ENCODE measurements around the gene PEX12.

The PEX12 gene

GRCh38 chr17:35554668-35555067, 23.7 kb downstream of the PEX12 start:
- no peak overlapping the region for H2AFZ ChIP-seq (ENCODE audit: low read length, unreplicated experiment)
- no peaks in the 10 kb centered on the region for H3K4me1 ChIP-seq (ENCODE audit: control insufficient read depth, insufficient read depth, low read length, unreplicated experiment)
- no peak overlapping the region for H3K4me3 ChIP-seq (ENCODE audit: low read depth, low read length)
- no peaks in the 10 kb centered on the region for H3K36me3 ChIP-seq (ENCODE audit: insufficient read depth, low read length)
- peaks cover 17% of the 10 kb centered on the region; the same call in 1 of the 2 replicates for H3K27me3 ChIP-seq (ENCODE audit: insufficient read depth, low read length)
- no peaks in the 10 kb centered on the region for H3K79me2 ChIP-seq (ENCODE audit: control insufficient read depth, insufficient read depth, low read length, unreplicated experiment)
- no peak overlapping the region for H3K27ac ChIP-seq (ENCODE audit: low read depth, low read length)

GRCh38 chr17:35553310-35553709, 25.1 kb downstream of the PEX12 start:
- no peak overlapping the region for H3K4me3 ChIP-seq (ENCODE audit: low read depth, low read length)

GRCh38 chr17:35548978-35549377, 29.4 kb downstream of the PEX12 start:
- no peak overlapping the region for H3K27ac ChIP-seq (ENCODE audit: low read depth, low read length)
- no peaks in the 10 kb centered on the region for H3K79me2 ChIP-seq (ENCODE audit: control insufficient read depth, insufficient read depth, low read length, unreplicated experiment)
- peaks cover 29% of the 10 kb centered on the region for H3K27me3 ChIP-seq (ENCODE audit: insufficient read depth, low read length)
- H3K36me3 ChIP-seq (ENCODE audit: insufficient read depth, low read length) = no peaks in the 10 kb centered on the region
- H3K4me3 ChIP-seq (ENCODE audit: low read depth, low read length) = no peak overlapping the region
- H3K4me1 ChIP-seq (ENCODE audit: control insufficient read depth, insufficient read depth, low read length, unreplicated experiment) = no peaks in the 10 kb centered on the region
- H2AFZ ChIP-seq (ENCODE audit: low read length, unreplicated experiment) = no peak overlapping the region

More at GRCh38 chr17:35553310-35553709, 25.1 kb downstream of the PEX12 start:
- Histone ChIP-seq H2AFZ (ENCODE audit: low read length, unreplicated experiment) (no peak overlapping the region), H3K36me3 (ENCODE audit: insufficient read depth, low read length) (no peaks in the 10 kb centered on the region), H3K27me3 (ENCODE audit: insufficient read depth, low read length) (peaks cover 29% of the 10 kb centered on the region), H3K79me2 (ENCODE audit: control insufficient read depth, insufficient read depth, low read length, unreplicated experiment) (no peaks in the 10 kb centered on the region), H3K4me1 (ENCODE audit: control insufficient read depth, insufficient read depth, low read length, unreplicated experiment) (no peaks in the 10 kb centered on the region), H3K27ac (ENCODE audit: low read depth, low read length) (no peak overlapping the region)

GRCh38 chr17:35548208-35548810, 30.1 kb downstream of the PEX12 start:
- no peak overlapping the region for H3K27ac ChIP-seq (ENCODE audit: low read depth, low read length)
- H2AFZ ChIP-seq (ENCODE audit: low read length, unreplicated experiment) = no peak overlapping the region
- no peaks in the 10 kb centered on the region for H3K36me3 ChIP-seq (ENCODE audit: insufficient read depth, low read length)
- no peak overlapping the region for H3K4me3 ChIP-seq (ENCODE audit: low read depth, low read length)
- peaks cover 29% of the 10 kb centered on the region for H3K27me3 ChIP-seq (ENCODE audit: insufficient read depth, low read length)
- H3K4me1 ChIP-seq (ENCODE audit: control insufficient read depth, insufficient read depth, low read length, unreplicated experiment) = no peaks in the 10 kb centered on the region
- H3K79me2 ChIP-seq (ENCODE audit: control insufficient read depth, insufficient read depth, low read length, unreplicated experiment) = no peaks in the 10 kb centered on the region

GRCh38 chr17:35546487-35546886, 31.9 kb downstream of the PEX12 start:
- Histone ChIP-seq H3K27ac (ENCODE audit: low read depth, low read length) (no peak overlapping the region), H3K4me1 (ENCODE audit: control insufficient read depth, insufficient read depth, low read length, unreplicated experiment) (no peaks in the 10 kb centered on the region), H3K79me2 (ENCODE audit: control insufficient read depth, insufficient read depth, low read length, unreplicated experiment) (no peaks in the 10 kb centered on the region), H3K27me3 (ENCODE audit: insufficient read depth, low read length) (peaks cover 23% of the 10 kb centered on the region), H2AFZ (ENCODE audit: low read length, unreplicated experiment) (no peak overlapping the region), H3K36me3 (ENCODE audit: insufficient read depth, low read length) (no peaks in the 10 kb centered on the region), H3K4me3 (ENCODE audit: low read depth, low read length) (no peak overlapping the region)

GRCh38 chr17:35545150-35545549, 33.2 kb downstream of the PEX12 start:
- no peak overlapping the region for H2AFZ ChIP-seq (ENCODE audit: low read length, unreplicated experiment)
- peaks cover 23% of the 10 kb centered on the region for H3K27me3 ChIP-seq (ENCODE audit: insufficient read depth, low read length)
- H3K4me1 ChIP-seq (ENCODE audit: control insufficient read depth, insufficient read depth, low read length, unreplicated experiment) = peaks cover 6% of the 10 kb centered on the region
- no peak overlapping the region for H3K27ac ChIP-seq (ENCODE audit: low read depth, low read length)
- no peaks in the 10 kb centered on the region for H3K79me2 ChIP-seq (ENCODE audit: control insufficient read depth, insufficient read depth, low read length, unreplicated experiment)
- H3K4me3 ChIP-seq (ENCODE audit: low read depth, low read length) = no peak overlapping the region
- no peaks in the 10 kb centered on the region for H3K36me3 ChIP-seq (ENCODE audit: insufficient read depth, low read length)

- Histone ChIP-seq H3K4me3 (ENCODE audit: low read depth, low read length) (no peak overlapping the region), H2AFZ (ENCODE audit: low read length, unreplicated experiment) (no peak overlapping the region), H3K27ac (ENCODE audit: low read depth, low read length) (no peak overlapping the region), H3K79me2 (ENCODE audit: control insufficient read depth, insufficient read depth, low read length, unreplicated experiment) (no peaks in the 10 kb centered on the region), H3K4me1 (ENCODE audit: control insufficient read depth, insufficient read depth, low read length, unreplicated experiment) (peaks cover 12% of the 10 kb centered on the region), H3K27me3 (ENCODE audit: insufficient read depth, low read length) (peaks cover 15% of the 10 kb centered on the region), H3K36me3 (ENCODE audit: insufficient read depth, low read length) (no peaks in the 10 kb centered on the region)
These were observed 34.5 kb downstream of the PEX12 start for GRCh38 chr17:35543856-35544255.

GRCh38 chr17:35542990-35543389, 35.4 kb downstream of the PEX12 start:
- Histone ChIP-seq H2AFZ (ENCODE audit: low read length, unreplicated experiment) (no peak overlapping the region), H3K36me3 (ENCODE audit: insufficient read depth, low read length) (no peaks in the 10 kb centered on the region)

GRCh38 chr17:35541434-35541833, 36.9 kb downstream of the PEX12 start:
- Histone ChIP-seq H3K36me3 (ENCODE audit: insufficient read depth, low read length) (no peaks in the 10 kb centered on the region), H3K27ac (ENCODE audit: low read depth, low read length) (peak overlapping the region; percentile 64), H3K4me3 (ENCODE audit: low read depth, low read length) (peak overlapping the region; percentile 69), H3K27me3 (ENCODE audit: insufficient read depth, low read length) (no peaks in the 10 kb centered on the region), H3K79me2 (ENCODE audit: control insufficient read depth, insufficient read depth, low read length, unreplicated experiment) (no peaks in the 10 kb centered on the region), H3K4me1 (ENCODE audit: control insufficient read depth, insufficient read depth, low read length, unreplicated experiment) (peaks cover 25% of the 10 kb centered on the region), H2AFZ (ENCODE audit: low read length, unreplicated experiment) (peak overlapping the region; percentile 17)

More at GRCh38 chr17:35542990-35543389, 35.4 kb downstream of the PEX12 start:
- H3K79me2 ChIP-seq (ENCODE audit: control insufficient read depth, insufficient read depth, low read length, unreplicated experiment) = no peaks in the 10 kb centered on the region
- no peak overlapping the region for H3K27ac ChIP-seq (ENCODE audit: low read depth, low read length)
- H3K27me3 ChIP-seq (ENCODE audit: insufficient read depth, low read length) = peaks cover 7% of the 10 kb centered on the region; the same call in 1 of the 2 replicates
- H3K4me1 ChIP-seq (ENCODE audit: control insufficient read depth, insufficient read depth, low read length, unreplicated experiment) = peaks cover 18% of the 10 kb centered on the region
- no peak overlapping the region for H3K4me3 ChIP-seq (ENCODE audit: low read depth, low read length)

GRCh38 chr17:35540589-35541404, 37.6 kb downstream of the PEX12 start:
- no peaks in the 10 kb centered on the region for H3K79me2 ChIP-seq (ENCODE audit: control insufficient read depth, insufficient read depth, low read length, unreplicated experiment)
- peak overlapping the region; percentile 64 for H3K27ac ChIP-seq (ENCODE audit: low read depth, low read length)
- H3K27me3 ChIP-seq (ENCODE audit: insufficient read depth, low read length) = no peaks in the 10 kb centered on the region
- peak overlapping the region; percentile 17 for H2AFZ ChIP-seq (ENCODE audit: low read length, unreplicated experiment)
- peak overlapping the region; percentile 69 for H3K4me3 ChIP-seq (ENCODE audit: low read depth, low read length)
- peaks cover 25% of the 10 kb centered on the region for H3K4me1 ChIP-seq (ENCODE audit: control insufficient read depth, insufficient read depth, low read length, unreplicated experiment)
- no peaks in the 10 kb centered on the region for H3K36me3 ChIP-seq (ENCODE audit: insufficient read depth, low read length)

GRCh38 chr17:35539659-35540026, 38.7 kb downstream of the PEX12 start:
- Histone ChIP-seq H3K36me3 (ENCODE audit: insufficient read depth, low read length) (no peaks in the 10 kb centered on the region), H3K4me1 (ENCODE audit: control insufficient read depth, insufficient read depth, low read length, unreplicated experiment) (peaks cover 25% of the 10 kb centered on the region), H3K79me2 (ENCODE audit: control insufficient read depth, insufficient read depth, low read length, unreplicated experiment) (no peaks in the 10 kb centered on the region), H2AFZ (ENCODE audit: low read length, unreplicated experiment) (peak overlapping the region; percentile 80), H3K27ac (ENCODE audit: low read depth, low read length) (no peak overlapping the region), H3K27me3 (ENCODE audit: insufficient read depth, low read length) (no peaks in the 10 kb centered on the region), H3K4me3 (ENCODE audit: low read depth, low read length) (peak overlapping the region; percentile 42; the same call in 1 of the 2 replicates)

All from ACC112 (cell line).